Vagina (tissue), 2 donors: ENCODE data around the gene FBXL17.

Source experiments
- CTCF ChIP-seq, 3 experiments: fragments of 450-650 bp in 2 of 3; fragments of 200-600 bp in 1 of 3; sonication (generic) in 1 of 3; IDR thresholded peaks; one replicate each; pipeline ENCODE4 v1.5.1; 2017 to 2019; ENCODE audit warnings: antibody characterized with exemption in 3 of 3, mild to moderate bottlenecking in 2 of 3, moderate library complexity in 2 of 3
- POLR2A ChIP-seq, 2 donors: fragments of 450-650 bp; IDR thresholded peaks; one replicate each; pipeline ENCODE4 v1.6.1; 2017; ENCODE audit warnings: antibody characterized with exemption in 2 of 2, mild to moderate bottlenecking in 2 of 2, moderate library complexity in 2 of 2

- TF ChIP-seq CTCF (IDR thresholded peaks at IDR 0.05): no peak
- TF ChIP-seq POLR2A (IDR thresholded peaks at IDR 0.05): no peak
These were observed 375.1 kb downstream of the FBXL17 start for GRCh38 chr5:108006791-108007190.
